A673 (cell line): ENCODE measurements around the gene MYO7A. TPM values are rescaled to one million over a fixed set of nuclear protein-coding genes. Genes with fewer than 3 reads are reported as not detected.

Experiments
- BruUV-seq: library from RNA; stranded (reverse); fragments of 400-500 nt; replicated peaks from 2 replicates; lab custom pipeline; 2021; lab: Mats Ljungman, UMichigan
- CTCF ChIA-PET: fragments of 300-600 bp; sonication (Branson Sonifier 250); formaldehyde crosslinking; loops from one replicate; lab custom pipeline; 2022; ENCODE audit warnings: antibody characterized with exemption; lab: Charles Lee
- POLR2A ChIA-PET: fragments of 300-600 bp; sonication (Branson Sonifier 250); formaldehyde crosslinking; loops from one replicate; lab custom pipeline; 2022; ENCODE audit warnings: antibody characterized with exemption; ENCODE audit not compliant: low non-redundant PET; lab: Charles Lee
- DNase-seq: peaks from one replicate; pipeline ENCODE4 v3.0.0-alpha.2; 2015; ENCODE audit warnings: low spot score
- H3K27ac ChIP-seq: fragments of 200-600 bp; sonication (generic); 2 replicates; pipeline ENCODE4 v1.5.1; 2016; ENCODE audit warnings: mixed run types, low read depth, mild to moderate bottlenecking, mixed read lengths, antibody characterized with exemption, low read length; ENCODE audit not compliant: poor library complexity, severe bottlenecking
- H3K27me3 ChIP-seq: fragments of 200-600 bp; sonication (generic); replicated peaks from 2 replicates; pipeline ENCODE4 v1.6.1; 2017; ENCODE audit warnings: mixed run types, low read depth, mild to moderate bottlenecking, mixed read lengths, antibody characterized with exemption, low read length; ENCODE audit not compliant: insufficient read depth, poor library complexity
- H3K36me3 ChIP-seq: fragments of 200-600 bp; sonication (generic); 2 replicates; pipeline ENCODE4 v1.6.1; 2016; ENCODE audit warnings: mixed run types, mild to moderate bottlenecking, mixed read lengths, antibody characterized with exemption, low read length; ENCODE audit not compliant: insufficient read depth, poor library complexity, severe bottlenecking
- H3K4me1 ChIP-seq: fragments of 200-600 bp; sonication (generic); 2 replicates; pipeline ENCODE4 v1.6.1; 2017; ENCODE audit warnings: mixed run types, mild to moderate bottlenecking, mixed read lengths, antibody characterized with exemption, low read length; ENCODE audit not compliant: insufficient read depth, poor library complexity, severe bottlenecking
- H3K4me3 ChIP-seq: fragments of 200-600 bp; sonication (generic); 2 replicates; pipeline ENCODE4 v1.5.1; 2016; ENCODE audit warnings: low read depth, mixed run types, mild to moderate bottlenecking, mixed read lengths, low read length; ENCODE audit not compliant: poor library complexity, severe bottlenecking
- H3K9me3 ChIP-seq: fragments of 200-600 bp; sonication (generic); 2 replicates; pipeline ENCODE4 v1.6.1; 2016; ENCODE audit warnings: mixed run types, low read depth, mild to moderate bottlenecking, mixed read lengths, antibody characterized with exemption, low read length; ENCODE audit not compliant: poor library complexity, severe bottlenecking
- CTCF ChIP-seq: fragments of 300-800, 200-600 bp; sonication (generic); conservative IDR thresholded peaks from 2 replicates; pipeline ENCODE4 v1.5.1; 2017; ENCODE audit warnings: low read depth, mild to moderate bottlenecking, antibody characterized with exemption, low read length, moderate library complexity, mixed read lengths
- EZH2 ChIP-seq: fragments of 200-600 bp; sonication (generic); IDR thresholded peaks from 2 replicates; pipeline ENCODE4 v1.6.1; 2017; ENCODE audit warnings: borderline replicate concordance, low read depth, mild to moderate bottlenecking, mixed read lengths, antibody characterized with exemption, low read length; ENCODE audit not compliant: poor library complexity, severe bottlenecking
- intact Hi-C: fragments of 100-400 bp; cut with micrococcal nuclease; formaldehyde crosslinking; loops from one replicate; pipeline ENCODE4 v1.10.0; 2022; ENCODE audit not compliant: unreplicated experiment
- total RNA-seq: library from RNA; stranded (reverse); gene quantifications from 2 replicates; pipeline ENCODE4 v1.2.3, GENCODE V29; 2021

The MYO7A gene
- total RNA-seq, 1 experiment from 2014 or later, result not detected

GRCh38 chr11:77188633-77189491, 60.8 kb downstream of the MYO7A start:
- no peaks in the 10 kb centered on the region for H3K9me3 ChIP-seq
- intact Hi-C loops, result loop anchor here (2.0 kb wide), 1 partner anchor 142 kb away; no protein-coding TSS in a partner anchor

GRCh38 chr11:77189588-77190210, 61.7 kb downstream of the MYO7A start:
- no TSS peak for BruUV-seq

More at GRCh38 chr11:77188633-77189491, 60.8 kb downstream of the MYO7A start:
- H3K27me3 ChIP-seq, result no peaks in the 10 kb centered on the region
- no peak for DNase-seq
- no peaks in the 10 kb centered on the region for H3K4me1 ChIP-seq
- POLR2A ChIA-PET, result no interaction called here
- CTCF ChIA-PET, result interaction anchor here (1.4 to 1.6 kb wide), 2 partner anchors 18 to 62 kb away, joined by 3 to 5 read pairs; no protein-coding TSS in a partner anchor
- H3K36me3 ChIP-seq, result no peaks in the 10 kb centered on the region
- no peak overlapping the region for H3K27ac ChIP-seq
- no TSS peak for BruUV-seq
- H3K4me3 ChIP-seq, result no peak overlapping the region
- no peak for TF ChIP-seq EZH2
- peak; percentile 0; the same call in 1 of the 2 replicates for TF ChIP-seq CTCF

More at GRCh38 chr11:77189588-77190210, 61.7 kb downstream of the MYO7A start:
- H3K4me3 ChIP-seq, result no peak overlapping the region
- no peaks in the 10 kb centered on the region for H3K4me1 ChIP-seq
- intact Hi-C loops, result loop anchor here (2.0 kb wide), 1 partner anchor 143 kb away; no protein-coding TSS in a partner anchor
- TF ChIP-seq EZH2 (no peak), CTCF (no peak)
- no peaks in the 10 kb centered on the region for H3K27me3 ChIP-seq
- H3K27ac ChIP-seq, result no peak overlapping the region
- CTCF ChIA-PET, result interaction anchor here (0.7 kb wide), 1 partner anchor 62 kb away, joined by 3 read pairs; the partner anchor contains the start of gene MYO7A
- H3K9me3 ChIP-seq, result no peaks in the 10 kb centered on the region
- POLR2A ChIA-PET, result no interaction called here
- no peaks in the 10 kb centered on the region for H3K36me3 ChIP-seq
- no peak for DNase-seq
